Gastroesophageal sphincter (tissue), 4 donors: ENCODE measurements around the gene TTC39B. TPM values are rescaled to one million over a fixed set of nuclear protein-coding genes. Genes with fewer than 3 reads are reported as not detected.

Source experiments
- ATAC-seq: fragments of 150-250 bp; one replicate; pipeline ENCODE4 v1.9.1; 2016; ENCODE audit warnings: mild to moderate bottlenecking, moderate library complexity
- H3K27ac ChIP-seq, 4 donors: fragments of 200-600 bp; sonication (generic) in 3 of 4; 1 replicate in 3 of 4; 2 replicates in 1 of 4; pipeline ENCODE4 v1.5.1; 2016 to 2019
- H3K27me3 ChIP-seq: fragments of 200-600 bp; sonication (generic); one replicate; pipeline ENCODE4 v1.5.1; 2019
- H3K36me3 ChIP-seq, 2 donors: fragments of 200-600 bp; sonication (generic); one replicate each; pipeline ENCODE4 v1.5.1; 2019; ENCODE audit warnings: control low read depth in 1 of 2
- H3K4me1 ChIP-seq, 3 donors: fragments of 200-600 bp; sonication (generic); 1 replicate in 2 of 3; 2 replicates in 1 of 3; pipeline ENCODE4 v1.5.1; 2016 to 2019; ENCODE audit warnings: control low read depth in 2 of 3
- H3K4me3 ChIP-seq, 2 donors: fragments of 200-600 bp; sonication (generic); one replicate each; pipeline ENCODE4 v1.5.1; 2019; ENCODE audit warnings: mild to moderate bottlenecking in 1 of 2, moderate library complexity in 1 of 2
- H3K9me3 ChIP-seq, 3 donors: fragments of 200-600 bp; sonication (generic); one replicate each; pipeline ENCODE4 v1.5.1; 2017 to 2019; ENCODE audit warnings: control low read depth in 2 of 3
- CTCF ChIP-seq, 4 experiments: fragments of 200-600 bp in 2 of 4; fragments of 450-650 bp in 2 of 4; sonication (generic) in 1 of 4; IDR thresholded peaks; one replicate each; pipeline ENCODE4 v1.5.1; 2017 to 2019; ENCODE audit warnings: antibody characterized with exemption in 4 of 4, mild to moderate bottlenecking in 2 of 4, moderate library complexity in 2 of 4
- EP300 ChIP-seq: sonication (generic); formaldehyde crosslinking; IDR thresholded peaks from one replicate; pipeline ENCODE4 v1.6.1; 2017; ENCODE audit warnings: antibody characterized with exemption, mild to moderate bottlenecking
- POLR2A ChIP-seq, 2 donors: fragments of 450-650 bp; IDR thresholded peaks; one replicate each; pipeline ENCODE4 v1.6.1; 2017; ENCODE audit warnings: antibody characterized with exemption in 2 of 2, mild to moderate bottlenecking in 2 of 2, moderate library complexity in 1 of 2
- POLR2AphosphoS5 ChIP-seq: sonication (generic); formaldehyde crosslinking; IDR thresholded peaks from one replicate; pipeline ENCODE4 v1.6.1; 2017; ENCODE audit warnings: antibody characterized with exemption
- WGBS, 2 donors: methylation state at CpG; one replicate each; pipeline ENCODE4 v1.1.5; 2018; ENCODE audit warnings: low coverage in 1 of 2; 5-methylcytosine and 5-hydroxymethylcytosine counted together
- total RNA-seq, 4 donors: library from RNA; depleted of rRNA; stranded (reverse); fragments of >200 nt; gene quantifications; one replicate each; pipeline ENCODE4 v1.1.0, GENCODE V29; 2016

Gene TTC39B
- total RNA-seq, 4 donors from 2014 or later: 9.0 to 15.4 (median 11.8) TPM

GRCh38 chr9:15127831-15128230, 179.2 kb downstream of the TTC39B start:
- Histone ChIP-seq H3K27ac (no peak overlapping the region), H3K4me1 (no peaks in the 10 kb centered on the region), H3K36me3 (no peaks in the 10 kb centered on the region), H3K9me3 (no peaks in the 10 kb centered on the region), H3K27me3 (no peaks in the 10 kb centered on the region), H3K4me3 (no peak overlapping the region)
- 76 to 88% methylated on average over 5 of the region's 5 CpGs for WGBS, 2 donors
- TF ChIP-seq POLR2A (IDR thresholded peaks at IDR 0.05) (no peak), CTCF (IDR thresholded peaks at IDR 0.05) (no peak), EP300 (no peak), POLR2AphosphoS5 (no peak)
- no peak for ATAC-seq

- Histone ChIP-seq H3K4me1 (no peaks in the 10 kb centered on the region), H3K36me3 (no peaks in the 10 kb centered on the region), H3K27me3 (no peaks in the 10 kb centered on the region), H3K27ac (no peak overlapping the region), H3K4me3 (no peak overlapping the region), H3K9me3 (no peaks in the 10 kb centered on the region)
- WGBS, 2 donors: 63 to 67% methylated on average over 2 of the region's 2 CpGs
- ATAC-seq: no peak
- no peak for TF ChIP-seq CTCF (IDR thresholded peaks at IDR 0.05)
- TF ChIP-seq EP300: no peak
- TF ChIP-seq POLR2A (IDR thresholded peaks at IDR 0.05): no peak
- TF ChIP-seq POLR2AphosphoS5: no peak
Measured at GRCh38 chr9:15121630-15122029, 185.4 kb downstream of the TTC39B start.

GRCh38 chr9:15116130-15116580, 190.9 kb downstream of the TTC39B start:
- TF ChIP-seq POLR2AphosphoS5 (no peak), CTCF (IDR thresholded peaks at IDR 0.05) (no peak), POLR2A (IDR thresholded peaks at IDR 0.05) (no peak), EP300 (no peak)
- Histone ChIP-seq H3K4me1 (no peaks in the 10 kb centered on the region), H3K27me3 (no peaks in the 10 kb centered on the region), H3K4me3 (peak overlapping the region in 1 of 2 donors; percentile 1), H3K36me3 (no peaks in the 10 kb centered on the region), H3K9me3 (no peaks in the 10 kb centered on the region), H3K27ac (no peak overlapping the region)
- no peak for ATAC-seq
- 13 to 19% methylated on average over 6 to 7 of the region's 7 CpGs for WGBS, 2 donors

GRCh38 chr9:15115702-15116101, 191.3 kb downstream of the TTC39B start:
- no peak for ATAC-seq
- Histone ChIP-seq H3K27ac (no peak overlapping the region), H3K4me3 (peak overlapping the region in 1 of 2 donors; percentile 1), H3K9me3 (no peaks in the 10 kb centered on the region), H3K4me1 (no peaks in the 10 kb centered on the region), H3K27me3 (no peaks in the 10 kb centered on the region), H3K36me3 (no peaks in the 10 kb centered on the region)
- TF ChIP-seq POLR2A (IDR thresholded peaks at IDR 0.05) (no peak), EP300 (no peak), POLR2AphosphoS5 (no peak), CTCF (IDR thresholded peaks at IDR 0.05) (no peak)
- 60 to 72% methylated on average over 3 to 5 of the region's 5 CpGs for WGBS, 2 donors

- Histone ChIP-seq H3K4me3 (no peak overlapping the region), H3K9me3 (no peaks in the 10 kb centered on the region), H3K27me3 (no peaks in the 10 kb centered on the region), H3K4me1 (no peaks in the 10 kb centered on the region), H3K36me3 (no peaks in the 10 kb centered on the region), H3K27ac (no peak overlapping the region)
- WGBS, 2 donors: 88% methylated on average over 2 of the region's 2 CpGs; no CpG with 5 or more reads in 1 of the 2 donors
- no peak for ATAC-seq
- TF ChIP-seq CTCF (IDR thresholded peaks at IDR 0.05): no peak
- no peak for TF ChIP-seq POLR2AphosphoS5
Measured at GRCh38 chr9:15115041-15115440, 192.0 kb downstream of the TTC39B start.
